HG02981 (cell line): ENCODE measurements around the gene LIN9.
"Not testable (repeated sequence)": the region's sequence is repeated elsewhere in the genome, so short reads cannot be mapped to it uniquely, and the experiment has no call there.

Source experiments
- ATAC-seq: cut with Tn5 transposase; IDR thresholded peaks from one replicate; pipeline ENCODE4 v1.9.1; 2021; ENCODE audit warnings: mild to moderate bottlenecking, moderate library complexity; ENCODE audit not compliant: unreplicated experiment

Gene LIN9

GRCh38 chr1:226216056-226216455 is 92.9 kb downstream of the LIN9 start:
- no peak for ATAC-seq

- no peak for ATAC-seq
Observed at GRCh38 chr1:226215239-226215638, 93.7 kb downstream of the LIN9 start.

- ATAC-seq, result no peak
Observed at GRCh38 chr1:226212545-226212944, 96.4 kb downstream of the LIN9 start.

GRCh38 chr1:226211181-226211821 is 97.7 kb downstream of the LIN9 start:
- no peak for ATAC-seq

GRCh38 chr1:226210571-226211176 is 98.3 kb downstream of the LIN9 start:
- no peak for ATAC-seq

GRCh38 chr1:226209307-226210059 is 99.5 kb downstream of the LIN9 start:
- ATAC-seq, result no peak

GRCh38 chr1:226207048-226207447 is 101.9 kb downstream of the LIN9 start:
- no peak for ATAC-seq

GRCh38 chr1:226204198-226204597 is 104.8 kb downstream of the LIN9 start:
- no peak for ATAC-seq

GRCh38 chr1:226203655-226204054 is 105.3 kb downstream of the LIN9 start:
- ATAC-seq, result no peak

GRCh38 chr1:226203240-226203639 is 105.7 kb downstream of the LIN9 start:
- no peak for ATAC-seq

GRCh38 chr1:226202666-226203065 is 106.3 kb downstream of the LIN9 start:
- not testable (repeated sequence) for ATAC-seq

GRCh38 chr1:226202246-226202645 is 106.7 kb downstream of the LIN9 start:
- no peak for ATAC-seq

- ATAC-seq, result no peak
Observed at GRCh38 chr1:226201029-226201593, 107.9 kb downstream of the LIN9 start.

- ATAC-seq, result no peak
Observed at GRCh38 chr1:226199971-226200370, 109.0 kb downstream of the LIN9 start.

- no peak for ATAC-seq
Observed at GRCh38 chr1:226195144-226195543, 113.8 kb downstream of the LIN9 start.

- ATAC-seq, result no peak
Observed at GRCh38 chr1:226187380-226187779, 121.6 kb downstream of the LIN9 start.

- no peak for ATAC-seq
Observed at GRCh38 chr1:226187019-226187322, 122.0 kb downstream of the LIN9 start.

- peak; percentile 94 for ATAC-seq
Observed at GRCh38 chr1:226186124-226187018, 122.6 kb downstream of the LIN9 start, which contains the start of gene ACBD3. TSS of gene ACBD3 (minus strand) at chr1:226186741. CDS start at chr1:226186675, 66 bp downstream.

GRCh38 chr1:226185141-226186036 is 123.6 kb downstream of the LIN9 start:
- ATAC-seq, result no peak
